Measurements from ENCODE around the gene KLHL2.
"Not testable (repeated sequence)": the region's sequence is repeated elsewhere in the genome, so short reads cannot be mapped to it uniquely, and the experiment has no call there.

The KLHL2 gene

DNA sequence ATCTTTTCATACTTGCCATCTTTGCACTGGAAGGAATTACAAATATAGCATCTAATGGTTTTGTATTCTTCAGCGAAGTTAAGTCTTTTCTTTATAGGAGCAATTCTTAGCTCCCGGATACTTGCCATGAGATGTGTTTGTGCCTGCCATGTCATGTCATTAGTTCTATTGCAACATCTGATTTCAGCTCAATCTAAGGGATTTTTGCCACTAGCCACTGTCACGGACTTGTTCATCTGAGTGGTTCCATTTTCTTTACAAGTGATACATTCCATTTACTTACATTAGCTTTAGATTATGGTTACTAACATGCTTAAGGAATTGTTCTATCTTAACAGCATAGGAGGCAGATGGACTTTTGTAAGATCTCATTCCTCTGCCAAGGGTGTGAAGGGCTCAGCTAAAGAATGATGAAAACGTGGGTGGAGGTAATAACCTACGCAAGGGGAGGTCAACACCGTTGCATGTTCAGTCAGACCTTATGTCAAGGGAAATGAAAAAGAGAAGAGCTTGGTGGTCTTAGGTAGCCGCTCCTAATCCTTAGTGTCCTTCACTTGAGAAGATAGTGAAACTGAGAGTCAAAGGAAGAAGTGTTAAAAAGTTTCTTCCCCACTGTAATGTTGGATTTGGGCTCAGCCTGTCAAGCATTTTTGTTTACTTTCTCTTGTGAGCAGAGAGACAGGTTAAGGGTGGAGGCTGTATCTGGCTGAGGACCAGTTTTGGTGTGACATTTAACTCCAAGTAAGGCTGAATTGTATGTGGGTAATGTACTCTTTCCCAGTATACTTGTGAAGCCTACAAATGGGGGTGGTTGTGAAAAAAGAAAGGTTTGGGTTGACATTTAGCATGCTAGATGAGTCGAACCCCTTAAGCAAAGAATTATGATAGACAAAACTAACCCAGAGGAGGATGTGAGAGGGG lies 3.6 kb upstream of the KLHL2 start:
- no peak for DNase-seq

DNA sequence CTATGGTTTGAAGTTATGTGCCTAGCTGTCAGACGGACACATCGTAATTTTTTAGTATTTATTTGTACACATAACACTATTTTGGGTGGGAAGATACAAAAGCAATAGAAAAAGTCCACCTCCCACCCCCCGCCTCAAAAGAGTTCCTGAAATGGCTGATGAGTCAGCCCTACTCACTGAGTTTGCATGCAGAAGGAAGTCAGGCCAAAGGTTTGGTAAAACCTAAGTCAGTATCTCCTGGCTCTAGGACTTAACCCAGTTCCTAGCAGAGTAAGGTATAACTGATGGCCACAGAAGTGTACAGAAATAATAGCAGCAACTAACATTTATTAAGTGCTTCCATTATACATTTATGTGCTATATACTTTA lies 2.9 kb upstream of the KLHL2 start:
- DNase-seq, result no peak

DNA sequence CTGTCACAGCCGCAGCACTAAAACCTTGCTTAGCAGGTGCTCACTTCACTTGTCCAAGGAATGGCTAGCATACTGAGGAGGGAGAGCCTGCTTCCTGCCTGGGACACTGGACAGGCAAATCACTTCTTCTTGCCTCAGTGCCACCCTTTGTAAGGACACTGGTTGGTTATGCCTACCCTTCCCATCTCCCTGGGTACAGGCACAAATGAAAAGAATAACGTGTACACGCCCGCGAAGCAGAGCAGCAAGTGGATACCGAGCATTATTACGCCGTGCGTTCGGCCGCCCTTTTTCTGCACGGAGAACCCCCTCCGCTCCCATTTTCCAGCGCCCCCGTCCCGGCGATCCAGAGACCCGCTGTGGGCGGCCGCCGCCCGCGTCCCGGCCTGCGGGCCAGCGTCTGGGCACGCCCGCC lies 338 bp upstream of the KLHL2 start:
- no peak for DNase-seq

DNA sequence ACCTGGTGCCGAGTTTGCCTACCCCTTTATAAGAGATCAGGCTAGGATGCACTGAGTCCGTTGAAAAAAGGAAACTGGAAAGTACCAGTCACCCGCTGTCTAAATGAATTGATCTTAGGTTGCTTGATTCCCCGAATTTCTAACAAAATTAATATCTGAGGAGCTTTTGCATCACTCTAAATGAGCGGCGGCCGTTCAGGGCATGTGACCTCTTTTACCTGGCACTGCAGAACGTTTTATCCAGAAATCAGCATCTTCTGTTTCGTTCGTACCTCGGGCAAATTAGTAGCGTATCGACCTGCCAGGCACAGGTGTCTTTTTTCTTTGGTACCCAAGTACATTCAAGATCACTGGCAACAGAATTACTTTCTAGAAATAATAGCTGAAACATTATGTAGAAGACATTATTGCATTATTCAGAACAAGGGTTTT lies 876 bp downstream of the KLHL2 start:
- no peak for DNase-seq

DNA sequence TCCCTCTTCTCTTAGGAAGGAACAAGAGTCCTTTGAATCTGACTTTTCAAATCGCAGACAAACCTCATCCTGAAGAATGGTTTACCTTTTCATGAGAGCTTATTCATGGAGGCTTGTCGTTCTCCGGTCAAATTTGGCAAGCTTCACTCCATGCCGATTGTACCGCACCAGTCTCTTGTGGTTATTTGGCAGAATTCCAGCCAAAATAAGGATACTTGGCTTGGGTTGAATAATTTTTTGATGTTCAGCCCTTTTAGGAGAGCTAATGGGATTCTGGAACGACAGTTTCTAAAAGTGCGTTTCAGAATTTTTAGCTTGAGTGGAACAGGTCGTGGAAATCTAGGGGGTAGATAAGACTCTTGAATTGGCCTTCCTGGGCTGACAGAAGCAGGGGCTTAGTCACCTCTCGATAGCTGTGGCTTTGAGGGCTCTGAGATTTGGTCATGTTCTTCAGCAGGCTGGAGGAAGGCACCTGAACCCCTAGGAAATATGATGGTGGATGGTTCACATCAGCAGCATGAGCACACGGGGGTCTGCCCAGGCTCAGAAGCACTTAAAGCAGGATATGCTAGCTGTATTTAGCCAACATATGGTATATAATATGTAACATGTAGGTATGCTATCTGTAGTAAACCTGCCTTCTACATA lies 1.5 kb downstream of the KLHL2 start:
- no peak for DNase-seq

DNA sequence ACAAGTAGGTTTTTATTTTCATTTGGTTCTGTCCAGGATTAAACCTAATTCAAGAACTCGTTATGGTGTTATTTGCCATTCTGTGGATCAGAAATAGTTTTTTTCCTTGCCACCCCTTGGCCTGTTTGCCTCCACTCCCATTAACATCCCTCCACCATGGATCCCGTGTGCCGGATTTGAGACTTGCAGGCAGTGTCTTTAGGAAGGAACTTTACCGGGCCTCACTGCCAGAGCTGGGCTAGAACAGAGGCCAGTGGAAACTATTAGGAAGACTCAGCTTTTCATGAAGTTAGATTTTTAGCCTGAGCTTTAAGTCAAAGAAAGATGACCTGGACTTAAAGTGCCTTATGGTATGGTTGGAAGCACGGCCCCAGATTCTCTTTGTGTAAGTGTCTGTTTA lies 2.4 kb downstream of the KLHL2 start:
- no peak for DNase-seq

DNA sequence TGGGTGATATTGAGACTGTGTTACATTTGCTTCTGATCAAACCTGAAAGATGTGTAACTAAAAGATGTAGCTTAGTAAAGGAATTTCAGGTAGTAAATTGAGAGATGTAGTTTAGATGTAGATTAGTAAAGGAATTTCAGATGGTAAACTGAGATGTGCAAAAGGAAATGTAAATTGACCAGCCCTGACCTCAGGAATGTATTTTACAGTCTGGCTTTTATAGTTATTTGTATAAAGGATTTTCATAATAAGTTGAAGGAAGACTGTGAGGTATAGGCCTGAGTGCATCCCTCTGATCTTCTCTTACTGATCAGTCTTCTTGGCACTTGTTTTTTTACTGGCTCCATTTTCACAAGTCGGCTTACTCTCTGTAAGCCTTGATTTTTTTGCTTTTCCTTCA lies 3.2 kb downstream of the KLHL2 start:
- DNase-seq, result no peak

DNA sequence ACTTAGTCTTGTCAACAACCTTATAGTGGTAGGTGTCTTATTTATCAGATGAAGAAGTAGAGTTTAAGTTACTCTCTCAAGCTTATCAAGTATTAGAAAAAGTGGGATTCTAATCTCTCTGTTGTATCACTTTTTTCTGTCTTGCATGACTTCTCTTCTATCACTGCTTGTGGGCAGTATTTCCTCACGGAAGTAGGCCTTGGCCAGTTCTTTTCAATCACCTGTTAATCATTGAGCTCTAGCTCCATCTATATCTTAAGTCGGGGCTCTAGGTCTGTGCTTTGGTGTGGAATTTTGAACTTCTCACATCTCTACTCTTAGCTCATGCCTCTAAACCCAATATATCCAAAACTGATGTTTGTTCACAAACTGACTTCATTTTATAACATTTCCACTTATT lies 5.3 kb downstream of the KLHL2 start:
- not testable (repeated sequence) for DNase-seq

DNA sequence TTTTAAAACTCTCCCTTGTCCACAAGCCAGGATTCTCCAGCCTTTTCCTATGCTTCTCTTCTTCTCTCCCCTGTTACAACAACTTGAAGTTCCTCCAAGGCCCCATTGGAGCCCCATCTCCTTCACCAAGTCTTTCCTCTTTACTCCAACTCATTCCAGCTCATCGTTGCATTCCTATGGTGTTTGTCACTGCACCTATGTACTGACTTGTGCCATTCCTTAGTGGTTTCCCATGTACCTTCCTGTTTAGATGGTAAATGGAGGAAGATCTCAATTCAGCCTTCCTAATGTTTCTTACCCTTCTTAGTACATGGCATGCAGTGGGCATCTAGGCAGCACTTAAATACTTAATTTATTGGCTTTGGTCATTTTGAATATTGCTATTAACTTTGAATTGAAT lies 6.0 kb downstream of the KLHL2 start:
- DNase-seq, result not testable (repeated sequence)

DNA sequence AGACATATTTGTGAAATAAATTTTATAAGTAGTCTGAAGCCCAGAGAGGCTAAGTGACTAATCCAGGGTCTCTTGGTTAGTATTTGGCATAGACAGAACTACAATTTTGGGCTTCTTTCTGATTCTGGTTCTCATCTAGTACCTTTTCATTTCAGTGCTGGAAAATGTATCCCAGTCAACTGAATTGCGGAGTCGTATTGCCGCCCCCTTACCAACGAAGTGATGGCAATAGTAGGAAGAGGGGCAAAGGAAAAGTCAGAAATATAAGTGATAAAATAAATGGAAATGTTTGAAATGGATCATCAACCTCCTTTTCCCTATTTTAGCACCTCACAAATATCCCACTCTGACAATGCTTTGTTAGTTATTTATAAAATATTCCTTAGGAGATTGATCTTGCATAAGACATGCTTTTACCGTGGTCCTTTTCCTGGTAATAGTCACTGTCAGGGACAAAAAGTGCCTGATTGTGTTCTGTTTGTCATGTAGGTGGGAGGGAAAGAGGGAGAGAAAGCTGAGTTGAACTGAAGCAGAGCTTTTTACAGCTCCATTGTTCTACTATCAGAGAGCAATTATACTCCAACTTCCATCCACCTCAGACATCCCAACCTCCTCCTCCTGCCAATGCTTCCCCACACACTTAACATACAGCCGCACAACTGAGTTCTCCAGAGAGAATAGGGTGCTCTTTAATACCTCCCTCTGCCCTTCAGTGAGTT lies 6.8 kb downstream of the KLHL2 start:
- DNase-seq, result not testable (repeated sequence)

DNA sequence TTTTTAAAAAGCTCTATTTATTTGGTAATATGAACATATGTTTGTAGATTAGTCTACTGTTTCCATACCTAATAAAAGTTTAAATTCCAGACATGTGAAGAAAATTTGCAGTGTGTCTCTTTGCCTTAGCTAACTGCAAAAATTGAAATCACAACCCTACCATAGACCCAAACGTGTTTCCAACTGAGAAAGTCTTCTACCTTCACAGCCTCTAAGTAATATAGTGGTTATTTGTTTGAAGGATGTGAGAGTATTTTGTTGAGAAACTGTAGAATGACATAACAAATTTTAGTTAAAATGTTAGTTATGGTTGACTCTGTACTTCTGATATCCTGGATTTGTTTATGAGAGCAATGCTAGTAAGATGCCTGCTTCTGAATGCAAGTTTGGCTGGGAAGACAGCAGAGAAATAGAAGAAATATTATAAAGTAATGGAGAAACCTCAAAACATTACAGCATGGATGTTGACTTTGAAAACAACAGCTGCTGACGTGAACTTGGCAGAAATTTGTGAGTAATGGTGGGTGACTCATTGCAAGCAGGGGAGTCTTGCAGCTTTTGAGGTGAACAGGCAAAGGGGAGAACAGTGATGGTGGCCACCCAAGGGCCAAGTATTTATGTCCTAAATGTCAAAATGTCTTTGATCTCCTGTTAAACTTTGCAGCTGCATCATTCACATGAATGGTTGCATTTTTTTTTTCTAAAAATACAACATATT lies 7.8 kb downstream of the KLHL2 start:
- peak; percentile 80 for DNase-seq

DNA sequence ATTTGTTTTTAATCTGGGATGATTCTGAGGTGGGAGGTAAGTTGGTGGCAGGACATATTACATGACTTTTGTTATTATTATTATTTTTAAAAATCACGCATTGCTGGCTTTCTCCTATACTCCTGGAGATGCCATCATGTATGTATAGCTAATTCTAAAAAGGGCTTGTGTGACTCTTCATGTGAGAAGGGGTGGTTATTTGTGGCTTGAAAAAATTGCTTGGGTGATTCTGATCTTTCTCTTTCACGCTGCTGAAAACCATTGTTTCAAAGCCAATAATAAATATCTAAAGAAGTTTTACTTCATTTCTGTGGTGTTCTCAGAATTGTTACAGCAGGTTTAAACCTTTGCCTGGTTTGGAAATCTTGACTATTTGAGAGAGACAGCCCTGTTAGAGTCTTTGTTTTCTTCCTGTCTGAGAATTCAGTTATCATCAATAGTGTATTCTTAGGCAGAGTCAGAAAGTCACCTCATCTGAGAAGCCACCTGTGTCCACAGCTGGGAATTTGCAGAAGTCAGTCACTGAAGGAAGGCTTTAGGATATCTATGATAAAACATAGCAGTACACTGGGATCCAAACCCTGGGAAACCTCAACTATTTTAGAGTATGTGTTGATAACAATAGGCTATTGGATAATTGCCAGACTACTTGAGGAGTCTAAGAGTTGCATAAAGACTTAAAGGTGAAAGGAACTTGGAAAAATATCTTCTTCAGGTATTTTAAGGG lies 8.6 kb downstream of the KLHL2 start:
- DNase-seq, result not testable (repeated sequence)

DNA sequence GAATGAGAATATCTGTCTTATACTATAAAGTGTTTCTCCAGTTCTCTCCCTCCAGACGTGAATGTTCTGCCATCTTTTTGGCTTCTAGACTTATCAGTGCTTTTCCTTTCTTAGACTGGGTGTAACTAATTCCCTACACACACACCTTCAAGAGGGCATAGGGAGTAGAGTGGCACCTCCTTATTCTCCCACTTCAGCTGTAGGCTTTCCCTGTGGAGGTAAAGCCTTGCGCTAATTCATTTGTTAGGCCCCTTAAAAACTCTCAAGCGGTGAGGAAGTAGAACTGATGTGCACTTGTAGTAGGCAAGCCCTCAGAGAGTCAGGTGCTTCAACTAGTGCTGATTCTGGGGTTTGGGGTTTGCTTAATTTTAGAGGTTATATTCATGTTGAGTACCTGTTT lies 10.0 kb downstream of the KLHL2 start:
- DNase-seq, result no peak

DNA sequence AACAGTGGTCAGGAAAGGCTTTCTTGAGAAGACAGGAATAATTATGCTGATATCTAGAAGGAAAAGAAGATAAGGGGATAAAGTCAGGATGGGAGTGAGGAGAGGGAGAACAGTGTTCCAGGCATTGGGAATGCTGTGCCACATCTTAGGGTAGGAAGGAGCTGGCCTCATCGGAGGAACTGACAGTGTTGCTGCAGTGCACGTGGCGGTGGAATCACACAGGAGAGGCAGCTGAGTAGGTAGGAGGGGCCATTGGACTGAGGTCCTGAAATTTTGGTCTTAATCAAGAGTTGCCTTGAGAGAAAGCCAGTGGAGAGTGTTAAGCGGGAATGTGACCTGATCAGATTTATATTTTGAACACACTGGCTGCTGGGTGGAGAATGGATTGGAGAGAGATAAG lies 13.9 kb downstream of the KLHL2 start:
- DNase-seq, result not testable (repeated sequence)

DNA sequence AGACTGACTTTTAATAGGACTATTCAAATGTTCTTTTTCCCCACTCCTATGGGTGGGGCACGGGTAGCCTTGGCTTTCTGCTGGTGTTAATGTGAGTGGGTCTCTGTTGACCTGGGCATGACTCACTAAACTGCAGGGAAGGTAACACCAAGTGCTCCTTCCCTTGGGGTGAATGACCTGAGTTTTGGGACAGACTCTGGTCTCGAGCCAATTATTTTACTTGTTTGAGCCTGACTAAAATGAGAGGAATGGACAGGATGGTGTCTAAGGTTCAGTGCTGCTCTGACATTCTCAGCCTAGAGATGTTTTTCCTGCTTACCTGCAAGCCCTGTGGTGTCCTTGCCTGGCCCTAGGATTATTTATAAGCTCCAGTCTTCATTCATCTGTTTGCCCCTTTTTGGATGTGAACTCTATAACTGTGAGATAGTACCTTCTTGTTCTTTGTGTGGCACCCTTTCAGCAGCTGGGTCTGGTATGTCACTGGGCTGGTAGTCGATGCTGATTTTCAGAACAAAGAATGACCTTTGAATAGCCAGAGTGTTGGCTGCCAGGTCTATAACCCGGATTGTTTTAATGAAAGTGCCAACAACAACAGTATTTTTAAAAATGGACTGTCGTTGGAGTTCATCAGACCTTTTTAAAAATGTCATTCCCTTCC lies 14.8 kb downstream of the KLHL2 start:
- not testable (repeated sequence) for DNase-seq

DNA sequence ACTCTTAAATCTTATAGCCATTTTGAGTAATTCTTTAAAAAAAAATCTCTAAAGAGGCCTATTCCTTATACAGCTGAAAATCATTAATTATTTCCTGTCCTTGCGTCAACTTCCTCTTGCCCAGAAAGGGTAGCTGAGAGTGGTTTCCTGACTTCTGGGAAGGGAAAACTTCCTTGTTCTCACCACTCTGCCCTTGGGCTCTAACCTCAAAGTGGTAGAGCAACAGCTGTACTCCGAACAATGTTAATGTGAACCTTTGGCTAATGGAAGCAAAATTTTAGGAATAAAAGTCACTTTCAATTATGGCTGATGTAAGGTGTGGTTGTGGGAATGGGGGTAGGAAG lies 15.3 kb downstream of the KLHL2 start:
- peak; percentile 38 for DNase-seq

DNA sequence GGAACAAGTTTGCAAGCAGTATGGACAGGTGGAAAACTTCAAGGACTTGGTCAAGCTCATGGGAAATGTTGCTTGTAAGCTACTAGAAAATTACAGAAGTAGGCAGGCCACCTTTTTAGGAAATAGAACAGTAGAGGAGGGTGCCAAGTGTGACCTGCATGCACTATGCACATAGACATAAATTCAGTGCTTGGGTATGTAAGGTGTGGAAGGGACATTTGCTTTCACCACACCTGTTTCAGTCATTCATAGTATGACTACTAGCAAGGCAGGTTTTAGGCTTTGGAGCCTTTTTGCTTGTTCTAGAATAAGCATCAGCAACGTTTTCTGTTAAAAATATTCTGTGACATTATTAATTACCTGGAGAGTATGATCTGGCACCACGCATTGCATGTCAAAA lies 20.0 kb downstream of the KLHL2 start:
- DNase-seq, result not testable (repeated sequence)

DNA sequence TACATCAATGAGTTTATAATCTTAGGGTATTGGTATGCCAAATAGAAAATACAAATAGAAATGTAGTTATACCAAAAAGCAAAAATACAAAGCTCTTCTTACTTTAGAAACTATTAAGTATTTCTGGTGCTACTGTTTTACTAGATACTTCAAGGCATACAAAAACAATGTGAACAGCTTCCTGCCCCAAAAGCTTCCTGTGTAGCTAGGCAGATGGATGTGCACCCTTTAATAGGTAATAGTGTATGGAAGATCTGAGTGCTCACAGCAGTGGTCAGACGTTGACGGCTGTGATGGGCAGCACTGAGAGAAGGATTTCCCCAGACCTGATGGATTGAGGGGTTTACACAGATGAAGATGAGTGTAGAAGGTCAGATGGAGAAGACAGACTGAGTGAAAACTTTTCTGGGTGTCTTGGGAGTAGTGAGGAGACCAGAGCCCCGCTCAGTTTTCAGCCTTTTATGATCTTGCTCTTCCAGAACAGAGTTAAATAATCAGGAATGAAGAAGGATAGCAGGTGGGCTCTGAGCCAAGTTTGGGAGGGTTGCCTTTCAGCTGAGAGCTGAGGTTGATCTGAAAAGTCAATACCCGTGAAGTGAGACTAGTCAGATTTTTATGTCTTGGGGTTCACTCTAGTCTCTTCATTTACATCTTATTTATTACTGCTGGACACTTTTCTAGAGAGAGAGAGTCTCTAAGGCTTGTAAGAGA lies 22.3 kb downstream of the KLHL2 start:
- not testable (repeated sequence) for DNase-seq

DNA sequence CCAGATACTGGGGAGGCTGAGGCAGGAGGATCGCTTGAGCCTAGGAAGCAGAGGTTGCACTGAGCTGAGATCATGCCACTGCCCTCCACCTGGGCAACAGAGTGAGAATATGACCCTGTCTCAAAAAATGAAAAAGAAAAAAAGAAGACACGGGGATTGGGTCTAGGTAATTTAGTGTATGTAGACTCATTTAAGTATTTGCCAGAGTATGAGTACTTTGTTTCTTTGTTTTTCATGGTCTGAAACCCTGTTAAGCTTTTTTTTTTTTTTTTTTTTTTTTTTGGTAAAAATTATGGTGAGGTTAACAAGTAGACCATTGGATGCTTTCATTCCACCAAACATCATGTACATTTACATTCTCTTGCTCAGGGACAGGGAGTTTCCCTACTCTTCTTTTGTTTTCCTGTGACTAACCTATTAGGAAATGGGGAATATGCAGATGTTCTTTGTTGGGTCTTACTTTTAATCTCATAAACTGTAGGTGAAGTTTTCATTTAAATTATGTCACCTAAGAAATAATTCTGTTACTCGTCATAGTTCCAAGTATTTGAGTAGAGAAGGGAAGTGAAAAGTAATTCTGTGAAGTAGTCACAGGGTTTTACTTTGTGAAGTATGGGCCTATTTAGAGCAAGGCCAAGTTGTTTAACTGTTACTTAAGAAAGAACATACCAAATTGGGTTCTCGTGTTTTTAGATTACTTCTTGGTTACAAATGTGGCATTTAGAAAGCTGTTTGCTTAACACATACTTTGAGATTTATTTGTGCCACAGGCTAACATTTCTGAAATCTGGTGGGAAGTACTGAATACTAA lies 25.5 kb downstream of the KLHL2 start:
- peak; percentile 29 for DNase-seq

DNA sequence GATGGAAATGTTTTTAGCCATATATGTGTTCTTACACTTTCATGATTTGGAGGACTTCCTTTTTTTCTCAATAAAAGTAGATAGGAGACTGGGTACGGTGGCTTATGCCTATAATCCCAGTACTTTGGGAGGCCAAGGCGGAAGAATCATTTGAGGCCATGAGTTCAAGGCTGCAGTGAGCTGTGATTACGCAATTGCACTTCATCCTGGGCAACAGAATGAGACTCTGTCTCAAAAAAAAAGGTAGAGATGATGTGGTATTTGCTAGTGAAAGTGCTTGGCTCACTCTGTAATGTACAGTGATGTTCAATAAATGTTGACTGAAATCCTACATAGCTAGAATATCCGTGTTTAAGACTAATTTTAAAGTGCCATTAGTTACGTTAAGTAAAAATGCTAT lies 27.4 kb downstream of the KLHL2 start:
- no peak for DNase-seq

All from fibroblast of skin of scalp (primary cell).